HTERT RPE-1 (cell line): ENCODE results near the gene CAPN1.
"Not testable (repeated sequence)": the region's sequence is repeated elsewhere in the genome, so short reads cannot be mapped to it uniquely, and the experiment has no call there.

ENCODE experiments used
- in situ Hi-C: fragments of 300-500 bp; cut with MboI; formaldehyde crosslinking; loops from 4 replicates; pipeline ENCODE4 v1.14.3; 2020; ENCODE audit warnings: low sequenced_read_pairs

CAPN1 gene

DNA sequence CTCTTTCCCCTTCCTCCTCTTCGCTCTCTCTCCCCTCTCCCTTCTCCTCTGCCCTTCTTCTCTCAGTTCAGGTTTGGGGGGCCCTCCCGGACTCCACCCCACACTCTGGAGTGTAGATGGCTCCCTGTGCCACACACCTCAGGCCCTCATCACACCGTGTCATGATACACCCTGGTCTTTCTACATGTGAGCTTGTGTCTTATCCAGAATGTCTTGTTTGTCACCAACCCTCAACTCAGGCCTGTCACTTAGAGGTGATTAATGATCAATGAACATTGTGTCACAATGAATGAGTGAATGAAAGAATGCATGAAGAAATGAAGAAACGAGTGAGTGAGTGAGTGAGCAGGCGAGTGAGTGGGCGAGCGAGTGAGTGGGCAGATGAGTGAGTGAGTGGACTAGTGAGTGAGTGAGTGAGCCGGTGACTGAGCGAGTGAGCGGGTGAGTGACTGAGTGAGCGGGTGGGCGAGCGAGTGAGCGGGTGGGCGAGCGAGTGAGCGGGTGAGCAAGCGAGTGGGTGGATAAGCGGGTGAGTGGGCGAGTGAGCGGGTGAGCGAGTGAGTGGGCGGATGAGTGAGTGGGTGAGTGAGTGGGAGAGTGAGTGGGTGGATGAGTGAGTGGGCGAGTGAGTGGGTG is 33.8 kb downstream of the CAPN1 start:
- in situ Hi-C loops, result no loop called here

DNA sequence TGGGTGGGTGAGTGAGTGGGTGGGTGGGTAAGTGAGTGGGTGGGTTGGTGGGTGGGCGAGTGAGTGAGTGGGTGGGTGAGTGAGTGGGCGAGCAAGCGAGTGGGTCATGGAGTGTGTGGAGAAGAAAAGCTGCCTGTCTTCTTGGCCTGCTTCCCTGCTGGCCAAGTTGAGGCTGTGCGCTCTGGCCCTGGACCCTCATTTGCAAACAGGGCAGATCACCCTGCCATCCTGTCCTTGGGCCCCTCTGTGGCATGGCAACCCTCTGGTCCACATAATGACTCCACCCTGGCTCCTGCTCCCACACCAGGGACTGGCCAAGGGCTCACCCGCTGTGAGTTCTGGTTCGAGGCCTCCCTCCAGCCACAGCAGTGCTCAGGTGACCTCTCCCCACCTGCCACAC is 35.1 kb downstream of the CAPN1 start:
- in situ Hi-C loops, result no loop called here

DNA sequence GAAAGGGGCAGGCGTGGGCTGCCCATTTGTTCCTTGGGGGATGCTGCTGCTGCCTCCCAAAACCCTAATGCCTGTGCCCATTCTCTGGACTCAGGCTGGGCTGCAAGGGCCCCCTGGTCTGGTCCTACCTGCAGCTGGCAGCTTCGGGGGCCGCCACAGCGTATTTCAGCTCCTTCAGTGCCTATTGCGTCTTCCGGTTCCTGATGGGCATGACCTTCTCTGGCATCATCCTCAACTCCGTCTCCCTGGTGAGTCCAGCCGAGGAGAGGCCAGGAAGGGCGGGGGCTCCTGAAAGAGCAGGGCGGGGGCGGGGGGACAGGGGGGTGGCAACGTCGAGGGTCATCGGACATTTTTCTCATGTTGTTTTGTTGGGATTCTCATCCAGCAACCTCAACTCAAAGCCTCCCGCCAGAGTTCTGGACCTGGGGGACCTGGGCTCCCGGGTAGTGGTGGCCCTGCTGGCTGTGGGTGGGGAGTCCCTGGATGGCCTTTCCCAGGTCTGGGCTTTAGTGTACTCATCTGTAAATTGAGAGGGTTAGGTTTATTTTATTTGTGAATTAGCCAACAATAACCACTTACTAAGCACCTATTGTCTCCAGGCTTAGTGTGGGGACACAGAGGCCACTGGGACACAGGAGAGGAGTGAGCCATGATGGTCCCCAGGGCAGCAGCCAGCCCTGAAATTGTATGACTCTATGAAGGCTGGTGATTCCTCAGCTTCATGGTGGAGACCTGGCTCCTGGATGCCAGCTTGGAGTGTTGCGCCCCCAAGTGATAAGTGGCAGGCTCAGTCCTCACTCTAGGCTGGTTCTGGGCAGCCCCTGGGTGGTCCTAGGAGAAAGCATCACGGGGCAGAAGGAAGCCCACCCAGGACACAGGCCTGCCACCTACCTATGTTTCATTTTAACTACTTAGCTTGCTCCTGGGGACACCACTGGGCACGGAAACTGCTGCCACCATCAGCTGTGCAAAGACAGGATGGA is 36.0 kb downstream of the CAPN1 start:
- in situ Hi-C loops, result no loop called here

DNA sequence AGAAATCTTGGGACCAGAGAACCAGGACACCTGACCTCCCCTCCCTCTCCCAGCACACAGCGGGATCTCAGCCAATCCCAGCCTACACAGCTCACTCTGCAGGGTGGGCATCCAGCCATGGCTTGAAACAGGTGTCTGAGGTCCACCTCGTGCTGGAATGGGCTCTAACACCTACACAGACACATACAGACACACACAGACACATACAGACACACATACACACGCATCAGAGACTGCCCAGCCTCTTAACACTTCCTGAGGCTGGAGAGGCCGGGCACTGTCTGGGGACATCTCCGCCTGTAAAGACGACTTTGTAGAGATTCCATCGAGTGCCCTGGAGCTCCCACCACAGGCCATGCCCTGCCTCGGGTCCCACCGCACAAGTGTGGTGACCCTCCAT is 36.7 kb downstream of the CAPN1 start:
- in situ Hi-C loops, result no loop called here

DNA sequence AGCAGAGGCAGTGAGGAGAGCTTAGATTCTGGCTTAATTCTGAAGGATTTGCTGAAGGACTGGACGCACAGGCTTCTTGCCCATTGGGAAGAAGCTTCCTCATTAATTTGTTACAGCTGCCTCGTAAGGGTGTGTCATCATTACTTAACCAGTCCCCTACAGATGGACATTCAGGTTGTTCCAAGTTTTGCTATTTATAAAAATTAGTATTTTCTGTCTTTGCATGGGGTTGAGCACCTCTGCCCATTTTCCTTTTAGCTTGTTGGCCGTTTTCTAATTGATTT is 38.1 kb downstream of the CAPN1 start:
- in situ Hi-C loops, result no loop called here

DNA sequence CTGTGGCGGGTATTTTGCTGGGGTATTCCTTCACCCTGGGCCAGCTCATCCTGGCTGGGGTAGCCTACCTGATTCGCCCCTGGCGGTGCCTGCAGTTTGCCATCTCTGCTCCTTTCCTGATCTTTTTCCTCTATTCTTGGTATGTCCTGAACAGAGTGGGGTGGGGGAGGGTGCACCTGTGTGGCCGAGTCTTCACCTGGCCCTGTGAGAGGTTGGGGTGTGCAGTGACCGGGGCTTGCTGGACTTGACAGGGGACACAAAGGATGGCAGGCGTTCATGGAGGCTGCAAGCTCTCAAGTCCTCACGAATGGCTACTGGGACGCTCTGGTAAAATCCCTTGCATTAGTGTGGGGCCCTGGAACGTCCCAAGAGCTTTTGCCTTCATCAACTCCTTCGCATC is 39.3 kb downstream of the CAPN1 start:
- in situ Hi-C loops, result no loop called here

DNA sequence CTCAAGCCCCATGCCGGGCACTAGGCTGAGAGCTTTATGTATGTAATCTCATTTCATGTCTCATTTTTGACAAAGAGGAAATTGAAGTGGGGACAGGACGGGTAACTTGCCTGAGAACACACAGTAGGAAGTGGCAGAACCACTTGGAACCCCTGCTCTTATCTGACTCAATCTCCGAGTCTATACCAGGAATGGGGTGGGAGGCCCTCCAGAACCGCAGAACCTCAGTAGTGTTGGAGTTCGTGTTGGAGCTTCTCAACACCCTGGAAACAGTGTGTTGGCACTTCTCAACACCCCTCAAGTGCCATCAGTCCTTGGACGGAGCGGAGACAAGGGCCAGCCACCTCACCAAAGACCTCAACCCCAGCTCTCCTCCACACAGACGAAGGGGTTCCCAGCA is 41.3 kb downstream of the CAPN1 start:
- in situ Hi-C loops, result no loop called here

DNA sequence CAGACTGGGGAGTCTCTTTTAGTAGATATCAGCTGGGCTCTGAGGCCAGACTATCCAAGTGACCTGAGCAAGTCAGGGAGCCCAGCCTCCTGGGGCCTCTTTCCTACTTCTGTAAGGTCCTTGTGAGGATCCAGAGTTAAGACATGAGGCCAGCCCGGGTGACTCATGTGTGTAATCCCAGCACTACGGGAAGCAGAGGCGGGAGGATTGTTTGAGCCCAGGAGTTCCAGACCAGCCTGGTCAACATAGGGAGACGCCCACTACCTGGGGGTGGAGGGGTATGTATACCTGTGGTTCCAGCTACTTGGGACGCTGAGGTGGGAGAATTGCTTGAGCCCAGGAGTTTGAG is 43.2 kb downstream of the CAPN1 start:
- in situ Hi-C loops, result no loop called here

DNA sequence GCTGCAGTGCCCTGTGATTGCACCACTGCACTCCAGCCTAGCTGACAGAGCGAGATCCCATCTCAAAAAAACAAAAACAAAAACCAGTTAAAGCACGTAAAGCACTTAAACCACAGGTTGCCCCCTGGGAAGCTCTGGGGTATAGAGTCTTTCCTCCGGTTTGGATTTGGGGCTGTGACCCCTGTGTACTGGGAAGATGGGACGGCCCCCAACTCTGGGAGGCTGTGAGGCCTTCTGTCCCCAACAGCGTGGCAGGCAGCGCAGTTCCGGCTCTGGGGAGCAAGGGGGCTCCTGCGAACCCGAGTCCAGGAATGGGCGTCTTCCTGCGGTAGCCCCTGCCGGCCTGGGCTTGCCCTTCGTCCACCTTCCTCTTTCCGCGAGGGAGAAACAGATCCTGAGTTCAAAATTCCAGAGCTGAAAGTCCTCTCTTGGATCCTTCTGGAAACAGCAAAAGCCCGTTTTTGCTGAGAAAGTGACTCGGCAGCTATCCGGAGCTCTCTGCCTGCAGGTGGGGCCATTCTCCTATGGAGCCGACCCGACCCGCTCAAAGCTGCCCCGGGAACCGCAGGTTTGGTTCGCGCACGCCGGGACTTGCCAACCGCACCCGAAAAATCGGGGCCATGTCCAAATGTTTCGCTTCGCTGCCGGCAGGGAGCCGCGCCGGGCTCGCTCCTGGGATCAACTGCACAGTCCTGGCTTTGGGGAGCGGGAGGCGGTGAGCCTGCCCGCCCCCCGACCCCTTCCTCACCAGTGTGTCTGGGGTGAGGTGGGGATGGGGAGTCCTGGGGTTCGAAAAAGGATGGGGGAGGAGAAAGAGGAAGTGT is 43.8 kb downstream of the CAPN1 start:
- in situ Hi-C loops, result no loop called here

DNA sequence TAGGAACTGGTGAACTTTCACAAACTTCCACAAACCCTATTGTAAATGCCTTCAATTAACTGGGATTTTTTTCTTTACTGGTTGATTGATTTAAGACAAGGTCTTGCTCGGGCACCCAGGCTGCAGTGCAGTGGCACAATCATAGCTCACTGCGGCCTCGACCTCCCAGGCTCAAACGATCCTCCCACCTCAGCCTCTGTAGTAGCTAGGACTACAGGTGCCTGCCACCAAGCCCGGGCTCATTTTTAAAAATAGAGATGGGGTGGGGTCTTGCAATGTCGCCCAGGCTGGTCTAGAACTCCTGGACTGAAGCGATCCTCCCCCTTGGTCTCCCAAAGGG is 44.3 kb downstream of the CAPN1 start:
- in situ Hi-C loops, result no loop called here

DNA sequence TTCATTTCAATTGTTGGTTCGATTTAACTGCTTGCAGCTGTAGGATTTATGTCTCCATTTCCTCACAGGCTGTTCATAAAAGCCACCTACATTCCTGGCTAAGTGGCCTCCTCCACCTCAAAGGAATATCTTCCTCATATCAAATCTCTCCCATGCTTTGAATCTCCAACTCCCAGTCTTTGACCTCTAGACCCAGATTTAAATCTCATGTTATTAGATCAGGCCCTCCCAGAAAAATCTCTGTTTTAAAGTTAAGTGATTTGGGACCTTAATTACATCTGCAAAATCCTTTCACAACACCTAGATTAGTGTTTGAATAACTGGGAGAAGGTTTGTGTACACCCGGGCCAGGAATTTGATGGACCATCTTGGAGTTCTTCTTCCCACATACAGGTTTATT is 46.2 kb downstream of the CAPN1 start:
- in situ Hi-C loops, result no loop called here

DNA sequence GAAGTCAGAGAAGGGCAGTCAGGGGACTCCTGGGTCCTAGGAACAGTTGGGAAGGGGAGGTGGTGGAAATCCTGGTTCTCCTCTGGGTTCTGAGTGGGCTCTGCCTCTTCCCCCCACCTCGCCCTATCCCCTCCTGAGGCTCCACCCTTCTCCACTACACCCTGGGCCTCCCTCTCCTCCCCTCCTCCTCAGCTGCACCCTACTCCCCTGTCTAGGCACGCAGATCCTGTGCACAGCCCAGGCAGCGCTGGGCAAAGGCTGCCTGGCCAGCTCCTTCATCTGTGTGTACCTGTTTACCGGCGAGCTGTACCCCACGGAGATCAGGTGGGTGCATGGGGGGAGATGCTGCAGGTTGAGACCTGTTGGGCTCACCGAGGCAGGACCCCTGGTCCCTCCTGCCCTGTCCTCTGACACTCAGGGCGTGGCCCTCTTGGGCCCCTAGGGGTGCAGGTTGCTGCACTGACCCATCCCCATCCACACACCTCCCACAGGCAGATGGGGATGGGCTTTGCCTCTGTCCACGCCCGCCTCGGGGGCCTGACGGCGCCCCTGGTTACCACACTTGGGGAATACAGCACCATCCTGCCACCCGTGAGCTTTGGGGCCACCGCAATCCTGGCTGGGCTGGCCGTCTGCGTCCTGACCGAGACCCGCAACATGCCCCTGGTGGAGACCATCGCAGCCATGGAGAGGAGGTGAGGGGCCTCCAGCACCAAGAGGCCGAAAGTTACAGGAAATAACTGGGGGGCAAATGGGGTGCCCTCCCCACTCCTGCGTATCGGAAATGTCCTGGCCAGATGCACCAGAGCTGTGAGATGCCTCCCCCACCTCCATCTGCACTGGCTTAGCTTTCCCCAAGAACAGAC is 54.7 kb downstream of the CAPN1 start:
- in situ Hi-C loops, result no loop called here

DNA sequence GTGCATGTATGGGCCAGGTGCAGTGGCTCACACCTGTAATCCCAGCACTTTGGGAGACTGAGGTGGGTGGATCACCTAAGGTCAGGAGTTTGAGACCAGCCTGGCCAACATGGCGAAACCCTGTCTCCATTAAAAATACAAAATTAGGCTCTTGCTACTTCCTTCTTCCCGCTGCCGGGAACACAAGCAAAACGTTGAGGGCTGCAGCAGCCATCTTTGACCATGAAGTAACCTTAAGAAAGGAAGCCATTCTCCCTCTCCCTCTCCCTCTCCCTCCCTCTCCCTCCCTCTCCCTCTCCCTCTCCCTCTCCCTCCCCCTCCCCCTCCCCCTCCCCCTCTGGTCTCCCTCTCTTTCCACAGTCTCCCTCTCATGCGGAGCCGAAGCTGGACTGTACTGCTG is 56.6 kb downstream of the CAPN1 start:
- in situ Hi-C loops, result not testable (repeated sequence)

DNA sequence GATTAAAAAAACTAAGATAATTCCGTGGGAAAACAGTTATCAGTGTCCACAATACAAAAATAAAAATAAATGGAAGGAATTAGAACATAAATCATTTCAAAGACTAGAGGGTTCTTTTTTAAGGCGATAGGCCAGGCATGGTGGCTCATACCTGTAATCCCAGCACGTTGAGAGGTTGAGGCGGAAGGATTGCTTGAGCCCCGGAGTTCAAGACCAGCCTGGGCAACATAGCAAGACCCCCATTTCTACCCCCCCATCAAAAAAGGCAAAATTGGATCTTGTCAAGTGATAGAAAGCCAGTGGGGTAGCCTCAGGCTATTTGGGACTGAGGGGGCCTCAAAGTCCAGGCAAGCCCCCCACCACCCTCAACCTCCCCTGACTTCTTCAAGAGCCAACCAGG is 59.4 kb downstream of the CAPN1 start:
- in situ Hi-C loops, result no loop called here

DNA sequence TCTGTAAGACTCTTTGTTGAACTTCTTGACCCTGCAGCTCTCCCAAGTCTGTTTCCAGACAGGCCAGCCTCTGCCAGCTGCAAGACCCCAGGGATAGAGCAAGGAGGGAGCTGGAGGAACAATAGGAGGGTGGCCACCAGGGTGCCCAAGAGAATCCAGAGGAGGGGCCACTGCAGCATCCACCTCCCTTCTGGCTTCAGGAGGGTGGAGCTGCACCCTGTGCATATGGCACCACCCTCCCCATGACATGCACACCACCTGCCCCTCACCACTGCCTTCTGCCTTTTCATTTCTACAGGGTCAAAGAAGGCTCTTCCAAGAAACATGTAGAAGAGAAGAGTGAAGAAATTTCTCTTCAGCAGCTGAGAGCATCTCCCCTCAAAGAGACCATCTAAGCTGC is 60.0 kb downstream of the CAPN1 start:
- in situ Hi-C loops, result no loop called here

DNA sequence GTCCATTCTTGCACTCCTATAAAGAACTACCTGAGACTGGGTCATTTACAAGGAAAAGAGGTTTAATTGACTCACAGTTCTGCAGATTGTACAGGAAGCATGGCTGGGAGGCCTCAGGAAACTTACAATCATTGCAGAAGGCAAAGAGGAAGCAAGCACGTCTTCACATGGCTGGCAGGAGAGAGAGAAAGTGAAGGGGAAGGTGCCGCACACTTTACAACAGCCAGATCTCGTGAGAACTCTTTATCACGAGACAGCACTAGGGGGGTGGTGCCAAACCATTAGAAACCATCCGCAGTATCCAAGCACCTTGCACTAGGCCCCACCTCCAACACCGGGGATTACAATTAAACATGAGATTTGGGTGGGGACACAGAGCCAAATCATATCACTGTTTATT is 60.7 kb downstream of the CAPN1 start:
- in situ Hi-C loops, result no loop called here

DNA sequence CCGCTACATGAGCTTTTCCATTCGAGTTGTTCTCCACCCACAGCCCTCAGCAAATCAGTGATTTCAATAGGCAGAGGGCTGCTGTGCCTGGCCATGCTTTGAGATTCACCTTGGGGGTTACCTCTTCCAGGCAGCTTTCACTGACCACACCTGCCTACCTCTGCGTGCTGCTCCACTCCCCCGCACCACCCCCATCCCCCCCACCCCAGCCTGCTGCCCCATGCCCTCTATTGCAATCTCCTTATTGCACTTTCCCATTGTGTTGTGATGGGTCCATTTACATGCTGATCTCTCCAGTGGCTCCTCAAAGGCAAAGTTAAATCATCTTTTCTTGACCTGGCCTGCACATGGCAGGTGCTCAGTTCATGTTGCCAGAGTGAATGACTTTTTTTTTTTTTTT is 62.1 kb downstream of the CAPN1 start:
- in situ Hi-C loops, result no loop called here

DNA sequence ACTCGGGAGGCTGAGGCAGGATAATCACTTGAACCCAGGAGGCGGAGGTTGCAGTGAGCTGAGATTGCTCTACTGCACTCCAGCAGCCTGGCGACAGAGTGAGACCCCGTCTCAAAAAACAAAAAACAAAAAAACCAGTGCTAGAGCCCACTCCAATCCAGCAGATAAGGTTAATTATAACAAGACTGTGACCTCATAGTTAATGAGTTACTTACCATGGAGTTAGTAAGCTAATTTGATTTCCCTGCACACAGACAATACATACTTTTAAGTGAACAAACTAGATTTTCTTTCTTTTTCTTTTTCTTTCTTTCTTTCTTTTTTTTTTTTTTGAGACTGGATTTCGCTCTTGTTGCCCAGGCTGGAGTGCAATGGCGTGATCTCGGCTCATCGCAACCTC is 63.3 kb downstream of the CAPN1 start:
- in situ Hi-C loops, result not testable (repeated sequence)

DNA sequence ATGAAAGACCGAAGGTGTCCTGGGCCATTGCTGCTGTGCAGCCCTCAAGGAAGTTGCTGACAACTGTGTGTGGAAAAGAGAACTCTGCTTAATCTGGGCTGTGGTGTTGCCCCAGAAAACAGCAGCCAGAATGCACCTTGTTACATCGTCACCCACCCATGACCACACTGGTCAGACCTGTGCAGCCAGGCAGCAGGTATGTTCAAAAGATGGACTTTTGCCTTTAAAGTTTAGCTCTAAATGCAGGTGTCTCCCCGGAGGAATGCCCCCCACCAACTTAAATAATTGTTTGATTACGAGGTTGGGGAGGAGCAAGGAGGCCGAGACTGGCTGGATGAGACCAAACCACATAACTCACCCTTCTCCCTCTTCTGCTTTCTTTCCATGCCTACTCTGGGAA is 64.8 kb downstream of the CAPN1 start:
- in situ Hi-C loops, result no loop called here

DNA sequence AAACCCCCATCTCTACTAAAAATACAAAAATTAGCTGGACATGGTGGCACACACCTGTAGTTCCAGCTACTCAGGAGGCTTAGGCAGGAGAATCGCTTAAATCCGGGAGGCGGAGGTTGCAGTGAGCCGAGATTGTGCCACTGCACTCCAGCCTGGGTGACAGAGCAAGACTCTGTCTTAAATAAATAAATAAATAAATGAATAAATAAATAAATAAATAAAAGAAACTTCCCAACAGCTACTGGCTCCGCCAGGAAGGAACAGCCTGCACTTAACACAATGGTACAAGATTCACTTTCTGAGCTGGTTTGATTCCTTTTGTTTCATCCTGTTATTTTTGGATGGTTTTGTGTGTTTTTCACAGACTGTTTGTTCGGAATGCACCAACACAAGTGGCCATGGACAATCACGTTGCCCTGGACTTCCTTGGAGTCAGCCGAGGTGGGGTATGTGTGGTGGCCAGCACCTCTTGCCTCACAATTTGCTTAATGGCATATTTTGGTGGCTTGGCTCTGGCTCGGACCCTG is 66.5 kb downstream of the CAPN1 start:
- in situ Hi-C loops, result not testable (repeated sequence)

DNA sequence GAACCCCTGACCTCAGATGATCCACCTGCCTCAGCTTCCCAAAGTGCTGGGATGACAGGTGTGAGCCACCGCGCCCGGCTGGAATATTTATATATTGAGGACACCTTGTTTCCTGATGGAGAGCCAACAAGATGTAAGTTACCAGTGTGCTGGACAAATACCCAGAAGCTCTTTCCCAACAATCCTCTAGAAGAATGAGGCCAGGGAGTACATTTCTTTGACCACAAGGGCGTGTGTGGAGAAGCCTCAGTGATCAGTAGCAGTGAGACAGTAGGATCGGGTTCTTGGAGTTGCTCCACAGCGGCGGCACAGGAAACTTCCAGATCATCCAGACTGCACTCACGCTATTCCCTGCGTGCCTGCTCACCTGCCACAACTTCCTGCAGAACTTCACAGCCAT is 69.7 kb downstream of the CAPN1 start:
- in situ Hi-C loops, result no loop called here
